ENCODE results near the gene RBM7. TPM values are rescaled to one million over a fixed set of nuclear protein-coding genes. Genes with fewer than 3 reads are reported as not detected.

The RBM7 gene
- total and polyA plus RNA-seq, 2 of the 13 experiments (the other 11 are each of a cell fraction or from before 2014, with no cell fraction given), result 30.5 to 32.3 TPM

GRCh38 chr11:114439229-114440120 is 39.0 kb downstream of the RBM7 start, which contains the start of gene REXO2 (continued):
- no peak for TF ChIP-seq GLMP (CRISPR knock-in tag; IDR thresholded peaks at IDR 0.05; ENCODE audit: borderline replicate concordance)
- TF ChIP-seq TSC22D2 (CRISPR knock-in tag; IDR thresholded peaks at IDR 0.05; ENCODE audit: borderline replicate concordance), result 0 out of 2 replicates have a peak, but pooled peaks have one; percentile 15
- no peak for TF ChIP-seq BRCA1 (CRISPR knock-in tag; IDR thresholded peaks at IDR 0.05)
- TF ChIP-seq ZNF468 (CRISPR knock-in tag; IDR thresholded peaks at IDR 0.05), result peak; percentile 82; the same call in 1 of the 2 replicates
- peak; percentile 68; the same call in 1 of the 2 replicates for TF ChIP-seq ZNF280B (CRISPR knock-in tag; IDR thresholded peaks at IDR 0.05; ENCODE audit: borderline replicate concordance)
- TF ChIP-seq SRSF9 (IDR thresholded peaks at IDR 0.05; ENCODE audit: borderline replicate concordance, insufficient read depth, low read depth, low read length, poor library complexity, severe bottlenecking), result no peak
- TF ChIP-seq POLR2G (IDR thresholded peaks at IDR 0.05; ENCODE audit: low read depth, low read length), result peak; percentile 77
- no peak for TF ChIP-seq ZNF383 (CRISPR knock-in tag; IDR thresholded peaks at IDR 0.05; ENCODE audit: borderline replicate concordance)
- no peak for TF ChIP-seq ATF4 (CRISPR knock-in tag; IDR thresholded peaks at IDR 0.05)
- TF ChIP-seq CTCF (CRISPR knock-in tag; IDR thresholded peaks at IDR 0.05), result peak; percentile 66
- TF ChIP-seq TRAFD1 (CRISPR knock-in tag; IDR thresholded peaks at IDR 0.05; ENCODE audit: borderline replicate concordance), result 0 out of 2 replicates have a peak, but pooled peaks have one; percentile 49
- no peak for TF ChIP-seq BCL6 (CRISPR knock-in tag; IDR thresholded peaks at IDR 0.05)
- TF ChIP-seq THRA (CRISPR knock-in tag; IDR thresholded peaks at IDR 0.05; ENCODE audit: borderline replicate concordance), result peak; percentile 20; the same call in 1 of the 2 replicates
- 0 out of 2 replicates have a peak, but pooled peaks have one; percentile 15 for TF ChIP-seq ZBTB20 (CRISPR knock-in tag; IDR thresholded peaks at IDR 0.05; ENCODE audit: borderline replicate concordance, low read depth)
- peak; percentile 78 for TF ChIP-seq POLR2AphosphoS5 (IDR thresholded peaks at IDR 0.05; ENCODE audit: low read depth, low read length)
- TF ChIP-seq ZNF780A (CRISPR knock-in tag; IDR thresholded peaks at IDR 0.05), result no peak
- TF ChIP-seq SNRNP70 (IDR thresholded peaks at IDR 0.05; ENCODE audit: low read depth, low read length), result no peak
